ENCODE results near the gene MBP. TPM values are rescaled to one million over a fixed set of nuclear protein-coding genes. Genes with fewer than 3 reads are reported as not detected.

The MBP gene
- total RNA-seq, 1 donor from 2014 or later = 92.7 TPM

DNA sequence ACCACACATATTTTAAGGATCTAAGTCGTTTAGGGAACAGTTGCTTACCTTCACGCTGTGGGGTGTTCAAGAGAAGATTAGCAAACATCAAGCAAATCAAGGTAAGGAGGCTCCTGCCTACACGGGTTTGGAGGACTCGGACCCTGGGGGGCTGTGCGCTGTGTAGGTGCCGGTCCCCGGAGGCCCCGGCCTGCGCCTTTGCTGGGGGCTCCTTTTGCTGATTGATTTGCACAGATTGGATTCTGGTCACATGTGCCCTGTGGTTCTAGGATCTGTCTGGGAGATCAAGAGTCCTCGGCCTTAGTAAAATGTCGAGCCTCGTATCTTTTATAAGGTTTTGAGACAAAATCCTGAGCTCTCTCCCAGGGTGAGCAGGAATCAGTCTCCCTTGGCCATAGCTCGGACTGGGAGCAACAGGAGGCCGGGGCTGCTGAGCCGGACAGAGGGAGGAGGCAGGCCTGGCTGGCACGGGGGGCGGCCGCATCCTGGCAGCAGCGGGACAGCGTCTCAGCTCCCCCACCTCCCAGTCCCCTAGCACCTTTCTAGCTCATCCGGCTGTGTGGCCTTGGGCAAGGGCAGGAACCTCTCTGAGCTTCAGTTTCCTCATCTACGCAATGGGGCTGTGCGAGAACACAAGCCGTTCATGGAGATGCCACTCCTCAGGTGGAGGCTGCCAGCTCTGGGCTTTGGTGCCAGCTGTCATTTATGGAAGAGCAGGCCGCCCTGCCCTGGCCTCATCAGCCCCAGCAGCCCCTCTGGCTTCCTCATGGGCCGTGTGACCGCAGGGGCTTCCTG lies 147.2 kb downstream of the MBP start:
- H3K4me1 Mint-ChIP-seq = peaks cover 51% of the 10 kb centered on the region

DNA sequence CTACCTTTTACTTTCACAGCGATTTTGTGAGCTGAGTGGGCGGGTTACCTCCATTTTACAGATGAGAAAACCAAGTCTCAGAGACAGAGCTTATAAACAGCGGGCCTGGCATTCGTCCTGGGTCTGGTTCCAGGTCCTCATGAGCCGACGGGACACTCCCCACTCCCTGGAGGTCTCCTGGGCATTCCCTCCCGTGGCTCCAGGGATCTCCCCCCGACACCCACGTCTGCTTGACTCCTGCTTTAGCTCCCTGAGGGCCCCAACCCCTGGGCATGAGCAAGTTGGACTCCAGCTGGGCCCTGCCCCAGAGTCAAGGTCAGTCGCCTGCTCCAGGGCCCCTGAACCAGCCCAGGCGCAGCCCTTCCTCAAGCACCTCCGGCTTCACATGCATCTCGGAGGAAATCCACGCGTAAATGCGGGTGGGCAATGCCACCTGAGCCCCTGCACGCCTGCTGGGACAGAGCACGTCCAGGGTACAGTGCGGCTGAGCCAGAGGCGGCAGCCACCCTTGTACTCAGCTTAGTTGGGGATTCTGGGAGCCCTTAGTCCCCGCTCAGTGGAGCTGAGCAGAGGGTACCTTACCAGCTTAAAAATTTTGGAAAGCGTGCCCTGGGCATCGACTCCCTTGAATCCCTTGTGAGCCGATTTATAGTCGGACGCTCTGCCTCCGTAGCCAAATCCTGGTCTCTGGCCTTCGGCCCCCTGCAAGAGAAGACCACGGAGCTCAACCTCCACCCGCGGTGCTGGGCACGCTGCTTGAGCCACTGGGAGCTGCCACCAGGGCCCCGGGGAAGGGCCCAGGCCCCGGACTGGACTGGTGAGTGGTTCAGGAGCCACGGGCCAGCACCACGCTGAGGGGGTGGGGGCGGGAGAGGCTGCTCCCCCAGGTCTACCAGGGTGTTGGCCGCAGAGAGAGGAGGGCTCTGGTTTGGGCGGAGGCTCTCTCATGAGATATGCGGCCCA lies 148.1 kb downstream of the MBP start:
- POLR2A ChIA-PET = interaction anchor here (1.0 to 7.7 kb wide), 3 partner anchors 21 to 227 kb away, joined by 3 to 104 read pairs (median 4); no protein-coding TSS in a partner anchor
- H3K27ac Mint-ChIP-seq = no peak overlapping the region
- no peak for ATAC-seq (ENCODE audit: low read depth)
- peaks cover 52% of the 10 kb centered on the region for H3K4me1 Mint-ChIP-seq
- H3K9me3 Mint-ChIP-seq = no peaks in the 10 kb centered on the region
- no peaks in the 10 kb centered on the region for H3K27me3 Mint-ChIP-seq
- intact Hi-C loops (cut with micrococcal nuclease) = loop anchor here (5.0 kb wide), 2 partner anchors 148 to 668 kb away; partner anchors contain the start of gene MBP
- CTCF ChIA-PET = interaction anchor here (0.7 to 8.0 kb wide), 17 partner anchors 10 to 227 kb away, joined by 3 to 182 read pairs (median 6); no protein-coding TSS in a partner anchor
- DNase-seq = no peak
- no peak overlapping the region for H3K4me3 Mint-ChIP-seq
- H3K36me3 Mint-ChIP-seq (ENCODE audit: low read depth) = no peaks in the 10 kb centered on the region
- TF ChIP-seq, protein P1, sequence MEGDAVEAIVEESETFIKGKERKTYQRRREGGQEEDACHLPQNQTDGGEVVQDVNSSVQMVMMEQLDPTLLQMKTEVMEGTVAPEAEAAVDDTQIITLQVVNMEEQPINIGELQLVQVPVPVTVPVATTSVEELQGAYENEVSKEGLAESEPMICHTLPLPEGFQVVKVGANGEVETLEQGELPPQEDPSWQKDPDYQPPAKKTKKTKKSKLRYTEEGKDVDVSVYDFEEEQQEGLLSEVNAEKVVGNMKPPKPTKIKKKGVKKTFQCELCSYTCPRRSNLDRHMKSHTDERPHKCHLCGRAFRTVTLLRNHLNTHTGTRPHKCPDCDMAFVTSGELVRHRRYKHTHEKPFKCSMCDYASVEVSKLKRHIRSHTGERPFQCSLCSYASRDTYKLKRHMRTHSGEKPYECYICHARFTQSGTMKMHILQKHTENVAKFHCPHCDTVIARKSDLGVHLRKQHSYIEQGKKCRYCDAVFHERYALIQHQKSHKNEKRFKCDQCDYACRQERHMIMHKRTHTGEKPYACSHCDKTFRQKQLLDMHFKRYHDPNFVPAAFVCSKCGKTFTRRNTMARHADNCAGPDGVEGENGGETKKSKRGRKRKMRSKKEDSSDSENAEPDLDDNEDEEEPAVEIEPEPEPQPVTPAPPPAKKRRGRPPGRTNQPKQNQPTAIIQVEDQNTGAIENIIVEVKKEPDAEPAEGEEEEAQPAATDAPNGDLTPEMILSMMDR (IDR thresholded peaks at IDR 0.05) = no peak

More for the DNA sequence above, 147.2 kb downstream of the MBP start:
- Mint-ChIP-seq H3K4me3 (no peak overlapping the region), H3K27me3 (no peaks in the 10 kb centered on the region), H3K36me3 (ENCODE audit: low read depth) (no peaks in the 10 kb centered on the region), H3K27ac (no peak overlapping the region), H3K9me3 (no peaks in the 10 kb centered on the region)
- CTCF ChIA-PET = interaction anchor here (0.7 to 8.0 kb wide), 7 partner anchors 20 to 226 kb away, joined by 3 to 182 read pairs (median 5); no protein-coding TSS in a partner anchor
- ATAC-seq (ENCODE audit: low read depth) (no peak), DNase-seq (no peak)
- POLR2A ChIA-PET = interaction anchor here (0.5 to 1.6 kb wide), 3 partner anchors 22 to 102 kb away, joined by 3 to 7 read pairs (median 4); no protein-coding TSS in a partner anchor
- TF ChIP-seq, protein P1 (IDR thresholded peaks at IDR 0.05) = no peak
- intact Hi-C loops (cut with micrococcal nuclease) = no loop called here

DNA sequence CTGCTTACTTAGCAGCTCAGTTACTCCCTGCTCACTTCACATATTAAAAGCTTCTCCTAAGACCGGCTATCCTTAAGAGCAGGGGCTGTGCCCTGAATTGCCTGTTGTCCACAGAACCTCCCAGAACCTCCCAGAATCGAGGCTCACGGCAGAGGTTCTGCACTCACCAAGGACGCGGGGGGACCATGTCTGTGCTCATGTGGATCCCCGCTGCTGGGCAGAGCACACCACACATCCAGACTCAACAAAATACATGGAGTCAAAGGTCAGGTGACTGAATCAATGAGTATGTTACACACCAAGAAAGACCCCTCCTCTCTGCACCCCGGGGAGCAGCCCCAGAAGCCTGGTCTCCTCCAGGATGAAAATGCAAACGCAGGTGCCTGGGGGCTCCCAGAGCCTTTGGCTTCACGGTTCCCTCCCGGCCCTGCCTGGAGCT lies 149.0 kb downstream of the MBP start:
- no peak overlapping the region for H3K4me3 Mint-ChIP-seq
- H3K27ac Mint-ChIP-seq = peak overlapping the region; percentile 69
- intact Hi-C loops (cut with micrococcal nuclease) = loop anchor here (1.0 to 5.0 kb wide), 7 partner anchors 18 to 669 kb away; partner anchors contain the start of genes MBP and ZNF236
- ATAC-seq (ENCODE audit: low read depth) (no peak), DNase-seq (no peak)
- TF ChIP-seq, protein P1 (IDR thresholded peaks at IDR 0.05) = no peak
- CTCF ChIA-PET = interaction anchor here (0.7 to 8.0 kb wide), 19 partner anchors 8 to 228 kb away, joined by 3 to 182 read pairs (median 6); no protein-coding TSS in a partner anchor
- POLR2A ChIA-PET = interaction anchor here (1.0 to 7.7 kb wide), 4 partner anchors 20 to 228 kb away, joined by 3 to 104 read pairs (median 8); no protein-coding TSS in a partner anchor
- peaks cover 56% of the 10 kb centered on the region for H3K4me1 Mint-ChIP-seq
- H3K27me3 Mint-ChIP-seq = no peaks in the 10 kb centered on the region
- no peaks in the 10 kb centered on the region for H3K9me3 Mint-ChIP-seq
- no peaks in the 10 kb centered on the region for H3K36me3 Mint-ChIP-seq (ENCODE audit: low read depth)

DNA sequence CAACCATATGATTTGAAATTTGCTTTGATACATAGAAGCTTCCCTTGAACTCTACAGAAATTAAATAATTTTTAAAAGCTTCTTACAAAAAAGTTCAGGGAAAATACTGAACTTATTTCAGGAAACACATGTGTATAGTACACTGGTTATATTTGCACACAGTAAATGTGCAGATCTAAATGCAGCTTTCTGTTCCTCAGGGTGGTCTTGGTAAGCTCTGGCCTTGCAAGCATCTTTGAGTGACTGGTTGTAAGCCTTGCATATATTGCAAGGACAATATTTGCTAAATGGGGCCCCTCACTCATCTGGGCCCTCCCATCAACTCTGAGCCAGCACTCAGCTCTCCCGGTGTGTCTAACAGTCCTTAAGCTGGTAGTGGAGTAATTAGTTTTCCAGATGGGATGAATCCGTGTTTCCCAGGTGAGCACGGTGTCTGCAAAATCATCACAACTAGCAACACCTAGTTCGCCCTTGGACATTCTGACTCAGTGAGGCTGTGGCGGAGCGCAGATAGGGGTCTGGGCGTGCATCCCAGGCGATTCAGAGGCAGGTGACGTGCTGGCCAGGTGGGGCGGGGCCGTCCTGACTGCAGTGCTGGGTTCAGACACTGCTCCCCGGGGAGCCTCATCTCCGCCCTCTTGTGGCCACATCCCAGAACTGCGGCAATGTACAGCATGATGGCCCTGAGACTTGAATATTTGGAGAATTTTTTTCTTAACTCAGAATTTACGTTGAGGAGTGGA lies 149.6 kb downstream of the MBP start:
- ChIA-PET CTCF (interaction anchor here (0.7 to 8.0 kb wide), 23 partner anchors 8 to 229 kb away, joined by 3 to 182 read pairs (median 5); no protein-coding TSS in a partner anchor), POLR2A (interaction anchor here (0.8 to 7.7 kb wide), 6 partner anchors 19 to 85 kb away, joined by 3 to 104 read pairs (median 8); no protein-coding TSS in a partner anchor)
- Mint-ChIP-seq H3K27me3 (no peaks in the 10 kb centered on the region), H3K4me3 (peak overlapping the region; percentile 35), H3K36me3 (ENCODE audit: low read depth) (no peaks in the 10 kb centered on the region), H3K9me3 (no peaks in the 10 kb centered on the region), H3K27ac (peak overlapping the region; percentile 69), H3K4me1 (peaks cover 56% of the 10 kb centered on the region)
- TF ChIP-seq, protein P1 (IDR thresholded peaks at IDR 0.05) = no peak
- peak; percentile 80 for DNase-seq
- intact Hi-C loops (cut with micrococcal nuclease) = loop anchor here (1.0 to 5.0 kb wide), 7 partner anchors 18 to 669 kb away; partner anchors contain the start of genes MBP and ZNF236
- peak; percentile 79 for ATAC-seq (ENCODE audit: low read depth)
